ENCODE data around the gene SOX30.

Gene SOX30

DNA sequence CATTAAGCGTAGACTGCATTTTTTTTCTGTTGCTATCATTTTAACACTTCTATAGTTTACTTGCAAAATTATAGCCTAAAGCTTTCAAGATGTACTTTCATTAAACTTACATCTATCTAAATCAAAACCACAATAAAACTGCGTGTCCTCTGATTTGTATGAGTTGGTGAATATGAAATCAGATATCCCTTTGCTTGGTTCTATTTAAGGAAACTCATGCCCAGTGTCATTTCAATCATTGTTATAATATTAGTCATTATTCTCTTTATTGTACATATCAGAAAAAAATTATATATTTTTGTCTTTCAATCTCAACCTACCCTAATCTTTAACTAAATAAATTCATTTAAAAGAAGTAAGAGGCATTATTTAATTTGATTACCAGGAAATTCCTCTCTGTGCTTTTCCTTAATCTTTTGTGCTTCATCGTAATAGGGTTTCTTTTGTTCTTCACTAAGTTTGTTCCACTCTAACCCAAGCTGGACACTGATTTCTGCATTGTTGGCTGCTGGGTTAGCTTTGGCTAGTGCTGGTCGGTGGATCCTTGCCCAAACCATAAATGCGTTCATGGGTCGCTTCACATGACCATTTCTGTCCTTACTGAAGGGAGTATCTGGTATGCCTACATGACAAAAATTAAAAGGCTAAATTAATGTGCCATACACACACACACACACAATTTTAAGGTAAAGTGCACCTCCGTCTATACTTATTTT, 3.8 kb downstream of the SOX30 start:
- TF ChIP-seq, protein P1, sequence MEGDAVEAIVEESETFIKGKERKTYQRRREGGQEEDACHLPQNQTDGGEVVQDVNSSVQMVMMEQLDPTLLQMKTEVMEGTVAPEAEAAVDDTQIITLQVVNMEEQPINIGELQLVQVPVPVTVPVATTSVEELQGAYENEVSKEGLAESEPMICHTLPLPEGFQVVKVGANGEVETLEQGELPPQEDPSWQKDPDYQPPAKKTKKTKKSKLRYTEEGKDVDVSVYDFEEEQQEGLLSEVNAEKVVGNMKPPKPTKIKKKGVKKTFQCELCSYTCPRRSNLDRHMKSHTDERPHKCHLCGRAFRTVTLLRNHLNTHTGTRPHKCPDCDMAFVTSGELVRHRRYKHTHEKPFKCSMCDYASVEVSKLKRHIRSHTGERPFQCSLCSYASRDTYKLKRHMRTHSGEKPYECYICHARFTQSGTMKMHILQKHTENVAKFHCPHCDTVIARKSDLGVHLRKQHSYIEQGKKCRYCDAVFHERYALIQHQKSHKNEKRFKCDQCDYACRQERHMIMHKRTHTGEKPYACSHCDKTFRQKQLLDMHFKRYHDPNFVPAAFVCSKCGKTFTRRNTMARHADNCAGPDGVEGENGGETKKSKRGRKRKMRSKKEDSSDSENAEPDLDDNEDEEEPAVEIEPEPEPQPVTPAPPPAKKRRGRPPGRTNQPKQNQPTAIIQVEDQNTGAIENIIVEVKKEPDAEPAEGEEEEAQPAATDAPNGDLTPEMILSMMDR (IDR thresholded peaks at IDR 0.05; ENCODE audit: low read depth, low read length, missing control alignments), result no peak
- in situ Hi-C loops (cut with HindIII; ENCODE audit: low sequenced_read_pairs), result no loop called here
- no peak overlapping the region for H3K4me3 ChIP-seq (ENCODE audit: low read depth, low read length)
- DNase-seq (ENCODE audit: low read depth), result peak; percentile 66

DNA sequence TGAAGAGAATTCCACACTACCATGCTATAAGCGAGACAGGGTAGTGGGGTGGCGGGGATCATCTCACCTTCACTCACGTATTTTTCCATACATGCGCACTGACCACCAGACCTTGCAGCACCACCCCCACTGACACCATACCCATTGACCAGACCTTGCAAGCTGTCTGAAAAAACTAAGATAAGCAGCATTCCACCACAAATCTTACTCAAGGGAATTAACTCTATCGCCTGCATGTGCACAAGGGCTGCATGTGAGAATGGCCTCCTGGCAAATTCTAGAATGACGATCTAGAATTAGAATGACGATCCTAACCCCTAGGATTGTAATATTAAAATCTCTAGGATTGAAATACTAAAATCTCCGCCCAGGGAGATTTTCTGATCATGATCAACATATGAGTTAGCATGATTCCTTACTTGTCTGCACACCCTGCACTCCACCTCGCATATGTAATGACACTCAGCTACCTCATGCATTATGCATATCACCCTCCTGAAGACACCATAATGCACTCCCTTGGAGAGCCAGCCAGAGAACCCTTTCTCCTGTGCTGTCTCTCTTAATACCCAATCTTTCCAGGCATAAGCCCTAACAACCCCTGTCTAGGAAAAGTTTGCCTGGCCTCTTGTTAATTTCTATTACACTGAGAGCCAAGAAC, 11.7 kb downstream of the SOX30 start:
- no peak for DNase-seq (ENCODE audit: low read depth)
- TF ChIP-seq, protein P1 (IDR thresholded peaks at IDR 0.05; ENCODE audit: low read depth, low read length, missing control alignments), result no peak
- H3K4me3 ChIP-seq (ENCODE audit: low read depth, low read length), result no peak overlapping the region
- in situ Hi-C loops (cut with HindIII; ENCODE audit: low sequenced_read_pairs), result no loop called here

- TF ChIP-seq, protein P1 (IDR thresholded peaks at IDR 0.05; ENCODE audit: low read depth, low read length, missing control alignments), result no peak
- no peak overlapping the region for H3K4me3 ChIP-seq (ENCODE audit: low read depth, low read length)
- in situ Hi-C loops (cut with HindIII; ENCODE audit: low sequenced_read_pairs), result no loop called here
- DNase-seq (ENCODE audit: low read depth), result no peak
Observed at GRCh38 chr5:157630341-157630740, 21.9 kb downstream of the SOX30 start.

GRCh38 chr5:157626831-157627230, 25.4 kb downstream of the SOX30 start:
- DNase-seq (ENCODE audit: low read depth), result no peak
- in situ Hi-C loops (cut with HindIII; ENCODE audit: low sequenced_read_pairs), result no loop called here
- H3K4me3 ChIP-seq (ENCODE audit: low read depth, low read length), result no peak overlapping the region
- TF ChIP-seq, protein P1 (IDR thresholded peaks at IDR 0.05; ENCODE audit: low read depth, low read length, missing control alignments), result no peak

GRCh38 chr5:157624144-157624543, 28.1 kb downstream of the SOX30 start:
- TF ChIP-seq, protein P1 (IDR thresholded peaks at IDR 0.05; ENCODE audit: low read depth, low read length, missing control alignments), result no peak
- in situ Hi-C loops (cut with HindIII; ENCODE audit: low sequenced_read_pairs), result no loop called here
- H3K4me3 ChIP-seq (ENCODE audit: low read depth, low read length), result no peak overlapping the region
- no peak for DNase-seq (ENCODE audit: low read depth)

DNA sequence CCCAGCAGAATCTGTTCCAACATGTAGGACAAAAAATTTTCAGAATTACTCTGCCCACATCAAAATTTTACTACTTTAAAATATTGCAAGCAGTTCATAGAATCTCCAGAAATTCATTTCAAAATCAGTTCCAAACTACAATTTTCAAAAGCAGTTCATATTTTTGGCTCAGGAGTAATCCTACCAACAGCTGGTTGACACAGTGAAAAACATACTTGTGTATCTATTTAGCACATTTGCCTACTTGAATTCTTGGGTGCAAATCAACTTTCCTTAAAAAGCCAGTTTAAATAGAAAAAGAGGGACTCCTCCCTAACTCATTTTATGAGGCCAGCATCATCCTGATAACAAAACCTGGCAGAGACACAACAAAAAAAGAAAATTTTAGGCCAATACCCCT, 31.5 kb downstream of the SOX30 start:
- no peak overlapping the region for H3K4me3 ChIP-seq (ENCODE audit: low read depth, low read length)
- no peak for DNase-seq (ENCODE audit: low read depth)
- in situ Hi-C loops (cut with HindIII; ENCODE audit: low sequenced_read_pairs), result no loop called here
- TF ChIP-seq, protein P1 (IDR thresholded peaks at IDR 0.05; ENCODE audit: low read depth, low read length, missing control alignments), result no peak

Measured in astrocyte of the cerebellum (primary cell).